ENCODE measurements around the gene PPM1F.
A peak's percentile ranks its signal among the peaks of the same experiment; 100 is the strongest.

Gene PPM1F

DNA sequence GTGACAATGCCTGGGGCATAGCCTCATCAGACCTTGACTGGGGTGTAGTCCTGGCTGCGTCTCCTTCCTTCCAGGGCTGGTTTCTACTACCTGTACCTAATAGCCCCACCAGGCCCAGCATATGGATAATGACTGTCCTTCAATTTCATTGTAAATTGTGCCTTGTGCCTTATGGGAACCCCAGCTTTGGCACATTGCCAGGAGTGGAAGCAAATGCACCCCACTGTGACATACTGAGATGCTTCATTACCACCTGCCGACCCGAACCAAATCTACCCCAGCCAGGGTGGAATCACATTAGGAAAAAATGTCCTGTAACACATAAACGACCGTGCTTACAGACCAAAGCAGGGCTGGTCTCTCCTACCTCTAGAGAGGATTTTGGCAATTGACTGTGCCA is 22.6 kb upstream of the PPM1F start:
- no peak for DNase-seq (ENCODE audit: low read depth)

DNA sequence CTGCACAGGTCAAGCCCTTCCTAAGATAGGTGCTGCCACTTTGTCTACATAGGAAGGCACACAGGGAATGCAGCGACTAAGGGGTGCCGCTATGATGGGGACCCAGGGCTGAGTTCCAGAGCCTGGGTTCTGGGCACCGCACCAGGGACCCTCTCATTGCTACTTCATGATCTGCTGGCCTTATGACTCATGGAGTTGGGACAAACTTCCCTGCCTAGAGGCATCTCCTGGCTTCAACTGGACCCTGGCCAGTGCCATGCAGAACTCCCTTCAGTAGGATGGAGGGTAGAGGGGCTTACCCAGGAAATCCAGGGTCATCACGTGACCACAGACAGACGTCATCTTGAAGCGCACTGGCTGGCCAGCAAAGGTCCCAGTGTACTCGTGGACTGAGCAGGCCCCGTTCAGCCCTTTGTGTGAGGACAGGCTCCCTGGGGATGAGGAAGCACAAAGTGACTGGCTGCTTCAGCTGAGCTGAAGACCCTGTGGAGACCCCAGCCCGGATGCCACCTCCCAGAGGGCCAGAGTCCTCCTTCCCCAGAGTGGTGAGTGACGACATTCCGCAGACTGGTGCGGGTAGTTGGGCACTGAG is 21.5 kb upstream of the PPM1F start:
- DNase-seq (ENCODE audit: low read depth): no peak

DNA sequence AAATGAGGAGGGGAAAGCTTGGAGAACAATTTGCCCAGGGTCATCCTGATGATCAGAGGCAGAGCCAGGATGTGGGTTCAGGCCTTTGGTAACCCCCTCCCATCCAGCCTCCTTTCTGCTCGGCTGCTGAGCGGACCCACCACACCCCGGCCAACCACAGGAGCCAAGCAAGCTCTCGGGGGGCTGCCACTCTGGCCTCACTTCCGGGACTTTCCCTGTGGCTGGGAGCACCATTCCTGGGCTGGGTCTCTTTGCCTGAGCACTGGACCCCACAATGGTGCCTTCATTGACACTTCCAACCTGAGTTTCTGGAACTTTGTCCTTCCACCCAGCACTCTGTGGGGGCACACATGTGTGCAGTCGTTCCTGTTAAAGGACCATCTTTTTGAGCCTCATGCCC is 20.2 kb upstream of the PPM1F start:
- DNase-seq (ENCODE audit: low read depth): no peak

DNA sequence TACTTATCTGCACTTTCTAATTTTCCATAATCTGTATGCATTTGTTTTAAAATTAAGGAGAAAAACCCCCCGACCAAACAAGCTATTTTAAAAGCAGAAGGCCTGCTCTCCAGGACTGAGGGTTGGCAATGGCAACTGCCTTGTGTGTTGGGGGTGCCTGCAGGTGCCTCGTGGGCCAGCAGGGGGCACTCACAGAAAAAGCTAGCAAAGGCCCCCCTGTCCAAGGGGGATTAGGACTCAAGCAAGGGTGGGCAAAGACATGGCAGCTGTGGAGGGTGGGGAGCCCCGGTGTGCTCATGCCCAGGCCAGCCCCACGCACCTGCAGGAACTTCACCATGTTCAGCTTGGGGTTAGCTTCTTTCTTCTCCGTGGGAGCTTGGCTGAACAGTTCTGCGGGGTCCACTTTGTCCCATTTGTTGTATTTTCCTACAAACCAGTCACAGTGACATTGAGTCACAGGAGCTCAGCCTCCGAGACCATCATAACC is 19.7 kb upstream of the PPM1F start:
- peak; percentile 26 for DNase-seq (ENCODE audit: low read depth)

DNA sequence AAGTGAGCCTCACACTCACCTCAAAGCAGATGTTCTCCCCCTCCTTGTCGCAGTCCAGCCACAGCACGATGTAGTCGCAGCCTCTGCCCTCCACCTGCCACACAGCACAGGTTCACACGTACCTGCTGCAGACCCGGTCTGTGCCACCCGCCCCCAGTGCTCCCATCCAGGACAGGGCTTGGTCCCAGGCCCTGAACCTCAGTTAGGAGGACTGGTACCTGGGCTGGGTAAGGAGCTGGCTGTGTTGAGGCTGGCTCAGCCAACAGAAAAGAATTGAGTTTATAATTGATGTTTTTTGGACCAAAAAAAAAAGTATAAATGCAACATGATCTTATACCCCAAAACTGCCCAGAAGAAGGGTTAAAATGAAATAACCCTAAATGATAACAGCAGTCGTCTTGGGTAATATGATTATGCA is 19.2 kb upstream of the PPM1F start:
- no peak for DNase-seq (ENCODE audit: low read depth)

DNA sequence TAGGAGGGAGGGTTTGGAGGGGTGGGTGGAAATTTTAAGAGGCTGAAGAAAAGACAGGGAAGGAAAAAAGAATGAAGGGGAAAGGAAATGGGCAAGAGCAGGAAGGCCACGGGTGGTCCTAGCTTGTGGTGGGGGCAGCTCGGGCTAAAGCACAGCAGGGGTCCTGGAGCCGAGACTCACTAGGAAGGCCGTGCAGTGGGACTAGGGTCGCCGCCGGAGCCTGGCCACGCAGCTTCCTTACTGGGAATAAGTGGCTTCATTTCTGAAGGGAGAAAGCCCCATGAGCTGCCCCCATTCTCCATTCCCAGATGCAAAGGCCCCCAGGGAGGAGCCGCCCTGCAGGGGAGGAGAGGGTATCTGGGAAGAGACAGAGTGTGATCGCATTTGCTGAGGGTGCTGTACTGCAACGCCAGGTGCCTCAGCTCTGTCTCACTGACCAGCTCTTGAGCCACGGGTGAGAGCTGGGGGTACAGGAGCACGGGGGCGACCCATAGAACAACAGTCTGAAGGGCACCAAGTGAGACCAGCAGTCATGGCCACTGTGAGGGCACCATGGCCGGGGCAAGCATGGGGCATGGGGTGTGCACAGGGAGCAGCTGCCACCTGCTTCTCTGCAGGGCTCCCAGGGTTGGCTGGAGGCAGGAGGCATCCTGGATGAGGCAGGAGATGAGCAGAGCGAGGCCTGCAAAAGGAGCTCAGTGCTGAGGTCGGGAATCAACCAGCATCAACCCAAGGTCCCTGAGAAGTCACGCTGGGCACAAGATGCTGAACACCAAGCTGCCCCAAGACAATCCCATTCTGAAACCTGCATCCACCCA is 18.4 kb upstream of the PPM1F start:
- no peak for DNase-seq (ENCODE audit: low read depth)

DNA sequence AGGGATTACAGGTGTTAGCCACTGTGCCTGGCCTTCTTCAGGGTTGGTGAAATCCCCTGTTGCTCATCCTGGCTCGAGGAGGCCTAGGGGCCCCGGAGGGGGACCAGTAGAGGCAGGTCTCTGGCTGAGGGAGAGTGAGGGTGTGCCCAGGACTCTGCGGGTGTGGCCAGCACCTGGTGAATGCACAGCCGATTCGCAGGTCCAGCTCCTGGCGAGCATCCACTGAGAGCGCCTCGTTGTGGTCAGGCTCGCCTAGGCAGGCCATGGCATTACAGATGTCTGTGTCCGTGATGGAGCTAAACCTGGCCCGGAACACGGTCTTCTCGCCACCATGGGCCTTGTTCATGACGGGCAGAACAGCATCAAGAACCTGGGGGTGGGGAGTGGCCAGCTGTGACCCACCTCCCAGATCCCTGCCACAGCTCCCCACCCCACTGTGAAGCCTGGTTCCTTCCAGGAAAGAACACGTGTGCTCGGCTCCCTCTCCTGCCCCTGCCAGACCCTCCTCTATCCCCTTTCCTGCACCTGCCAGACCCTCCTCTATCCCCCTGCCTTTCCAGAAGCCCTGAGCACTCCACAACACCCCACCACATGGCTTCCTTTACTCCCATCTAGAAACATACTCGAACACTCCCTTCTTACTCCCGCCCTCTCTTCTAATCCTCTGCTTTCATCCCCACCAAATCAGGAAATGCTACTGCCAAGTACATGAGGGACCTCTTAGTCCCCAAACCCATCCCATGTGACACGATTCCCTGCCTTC is 17.6 kb upstream of the PPM1F start:
- no peak for DNase-seq (ENCODE audit: low read depth)

DNA sequence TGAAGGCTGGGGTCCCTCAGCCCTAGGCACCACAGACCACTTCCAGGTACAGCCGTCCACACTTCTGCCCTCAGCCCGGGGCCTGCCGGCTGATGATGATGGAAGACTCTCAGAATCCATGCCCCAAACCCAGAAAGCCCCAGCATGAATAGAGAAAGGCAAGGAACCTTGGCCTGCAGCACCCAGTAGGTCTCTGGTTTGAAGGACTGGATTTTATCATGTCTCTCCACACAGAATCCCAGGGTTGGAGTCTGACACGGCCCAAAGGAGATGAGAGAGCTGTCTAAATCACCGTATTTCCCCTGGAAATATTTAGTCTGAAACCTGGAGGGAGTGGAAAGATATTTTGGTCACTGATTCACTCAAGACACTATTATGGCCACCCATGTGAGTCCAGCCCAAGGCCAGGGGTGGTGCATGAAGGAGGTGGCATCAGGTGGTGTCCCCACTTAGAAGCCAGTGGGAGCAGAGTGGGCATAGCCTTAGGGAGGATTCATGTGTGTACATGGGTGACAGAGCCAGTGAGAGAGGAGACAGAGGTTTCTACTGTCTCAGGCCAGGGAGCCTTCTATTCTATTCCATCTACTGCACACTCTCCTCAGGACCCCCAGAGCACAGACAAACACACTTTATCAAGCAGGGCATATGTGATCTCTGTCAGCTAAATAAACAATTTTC is 15.9 kb upstream of the PPM1F start:
- DNase-seq (ENCODE audit: low read depth): no peak

DNA sequence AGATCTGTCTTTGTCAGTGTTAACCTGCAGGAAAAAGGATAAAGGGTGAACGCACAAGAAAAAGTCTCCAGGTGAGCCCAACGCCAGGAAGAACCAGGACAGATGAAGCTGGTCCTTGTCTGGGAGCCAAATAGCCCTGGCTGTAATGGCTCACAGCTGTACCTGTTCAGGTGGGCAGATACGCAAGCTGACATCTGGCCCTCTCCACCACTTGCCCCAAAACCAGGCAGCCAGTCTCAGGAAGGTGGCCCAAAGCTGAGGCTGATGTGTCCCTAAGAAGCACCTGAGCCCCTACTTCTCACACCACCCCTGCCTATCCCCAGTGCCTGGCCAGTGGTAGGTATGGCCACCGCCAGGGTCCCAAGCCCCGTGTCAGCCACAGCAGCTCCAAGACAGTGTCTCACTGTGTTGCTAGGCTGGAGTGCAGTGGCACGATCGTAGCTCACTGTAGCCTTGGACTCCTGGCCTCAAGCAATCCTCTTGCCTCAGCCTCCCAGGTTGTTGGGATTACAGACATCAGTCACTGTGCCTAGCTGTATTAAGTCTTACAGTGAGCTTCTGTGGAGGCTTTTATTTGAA is 15.1 kb upstream of the PPM1F start:
- no peak for DNase-seq (ENCODE audit: low read depth)

DNA sequence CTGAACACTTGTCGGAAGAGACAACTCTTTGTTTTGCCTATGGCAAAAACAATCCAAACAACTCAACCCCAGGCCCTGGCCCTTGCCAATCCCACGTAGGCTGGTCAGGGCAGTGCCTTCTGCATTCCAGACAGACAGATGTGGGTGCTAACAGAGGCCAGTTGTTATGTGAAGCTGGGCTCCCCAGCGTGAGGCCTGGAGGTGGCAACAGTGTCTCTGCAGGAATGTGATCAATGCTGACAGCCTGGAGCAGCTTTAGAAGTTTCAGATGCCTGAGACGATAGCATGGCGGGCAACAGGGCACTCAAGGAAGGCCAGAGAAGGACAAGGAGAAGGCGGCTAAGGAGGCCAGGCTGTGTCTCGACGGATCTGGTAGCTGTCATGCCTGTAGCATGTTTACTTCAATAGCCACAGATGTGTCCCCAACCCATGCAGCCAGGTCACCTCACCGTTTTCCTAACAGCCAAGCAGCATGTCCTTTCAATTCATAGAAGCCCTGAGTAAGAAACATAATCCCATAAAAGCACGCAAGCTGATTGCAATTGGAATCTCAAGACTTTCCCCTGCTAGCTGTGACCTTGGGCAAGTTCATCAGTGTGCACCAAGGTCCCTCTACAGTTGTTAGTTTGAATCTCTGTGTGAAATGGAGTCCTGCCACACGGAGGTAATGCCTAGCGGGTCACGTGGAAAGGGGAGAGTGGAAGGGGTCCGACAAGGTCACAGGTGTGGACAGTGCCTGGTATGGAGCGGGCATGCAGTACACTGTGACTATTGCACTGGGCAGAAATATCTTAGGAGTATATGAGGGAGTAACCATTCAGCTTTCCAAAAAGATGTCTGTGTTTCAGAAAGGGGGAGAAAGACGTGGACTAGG is 14.2 kb upstream of the PPM1F start:
- no peak for DNase-seq (ENCODE audit: low read depth)

DNA sequence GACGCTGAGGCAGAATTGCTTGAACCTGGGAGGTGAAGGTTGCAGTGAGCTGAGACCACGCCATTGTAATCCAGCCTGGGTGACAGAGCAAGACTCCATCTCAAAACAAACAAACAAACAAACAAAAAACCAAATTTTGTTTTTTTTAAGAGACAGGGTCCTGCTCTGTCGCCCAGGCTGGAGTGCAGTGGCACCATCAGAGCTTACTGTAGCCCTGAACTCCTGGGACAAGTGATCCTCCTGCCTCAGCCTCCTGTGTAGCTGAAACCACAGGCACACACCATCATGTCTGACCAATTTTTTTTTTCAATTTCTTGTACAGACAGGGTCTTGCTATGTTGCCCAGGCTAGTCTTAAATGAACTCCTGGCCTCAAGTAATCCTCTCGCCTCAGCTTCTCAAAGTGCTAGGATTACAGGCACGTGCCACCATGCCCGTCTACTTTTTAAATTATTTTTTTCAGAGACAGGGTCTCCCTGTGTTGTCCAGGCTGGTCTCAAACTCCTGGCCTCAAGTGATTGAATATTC is 13.2 kb upstream of the PPM1F start:
- no peak for DNase-seq (ENCODE audit: low read depth)

DNA sequence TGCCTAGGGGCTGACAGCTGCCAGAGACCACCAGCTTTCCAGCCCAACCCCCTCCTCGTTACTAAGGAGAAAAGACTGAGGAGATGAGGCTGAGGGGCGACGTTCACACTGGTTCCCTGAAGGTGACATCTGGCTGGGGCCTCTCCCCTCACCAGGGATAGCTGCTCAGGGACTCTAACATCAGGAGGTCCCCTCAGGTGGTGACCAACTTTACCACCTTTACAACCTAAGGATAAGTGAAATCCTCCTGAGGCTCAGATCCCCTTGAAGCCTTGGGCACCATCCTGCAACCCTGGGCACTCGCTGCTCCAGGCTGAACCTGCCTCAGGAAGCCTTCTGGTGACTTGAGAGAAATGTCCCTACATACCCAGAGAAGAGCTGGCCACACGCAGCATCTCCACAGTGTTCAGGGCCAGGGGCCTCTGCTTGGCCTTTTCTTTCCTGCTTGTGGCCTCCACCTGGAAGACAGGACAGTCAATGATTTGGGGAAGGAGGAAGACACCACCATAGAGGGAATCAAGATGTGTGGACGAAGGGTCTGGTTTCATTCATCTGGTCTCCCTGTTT is 12.4 kb upstream of the PPM1F start:
- DNase-seq (ENCODE audit: low read depth): no peak

DNA sequence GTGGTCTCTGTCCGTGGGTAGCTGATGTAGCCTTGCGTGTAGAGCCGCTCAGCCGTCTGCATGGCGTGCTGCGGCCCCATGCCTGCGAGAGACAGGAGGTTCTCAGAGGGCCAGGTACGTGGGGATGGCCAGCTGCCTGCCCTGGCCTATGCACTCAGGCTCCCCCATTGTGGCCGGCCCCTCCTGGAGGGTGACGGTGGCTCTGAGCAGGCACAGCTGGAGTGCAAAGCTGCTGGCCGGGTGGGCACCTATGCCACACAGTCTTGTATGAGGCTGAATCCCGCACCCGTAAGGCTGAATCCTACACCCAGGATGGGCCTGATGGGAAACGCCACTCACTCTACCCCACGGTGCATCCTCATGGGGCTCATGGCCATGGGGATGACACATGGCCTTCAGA is 11.6 kb upstream of the PPM1F start:
- no peak for DNase-seq (ENCODE audit: low read depth)

DNA sequence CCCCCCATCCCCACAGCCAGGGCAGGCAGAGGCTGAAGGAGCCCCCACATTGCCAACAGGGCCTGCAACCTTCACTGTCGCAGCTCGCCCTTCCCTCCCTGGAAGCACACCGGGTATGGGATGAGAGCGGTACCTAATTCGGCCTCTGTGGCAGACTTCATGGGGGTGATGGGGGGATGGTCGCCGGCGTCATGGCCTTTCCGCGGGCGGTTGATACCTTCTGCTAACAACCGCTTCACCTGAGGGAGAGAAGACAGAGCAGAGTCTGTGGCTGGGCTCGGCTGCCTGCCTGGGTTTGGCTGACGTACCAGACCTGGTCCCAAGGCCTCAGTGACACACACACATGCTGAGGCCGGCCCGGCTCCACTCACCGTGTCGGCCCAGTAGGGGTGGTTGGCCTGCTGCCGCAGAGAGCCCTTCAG is 11.2 kb upstream of the PPM1F start:
- no peak for DNase-seq (ENCODE audit: low read depth)

DNA sequence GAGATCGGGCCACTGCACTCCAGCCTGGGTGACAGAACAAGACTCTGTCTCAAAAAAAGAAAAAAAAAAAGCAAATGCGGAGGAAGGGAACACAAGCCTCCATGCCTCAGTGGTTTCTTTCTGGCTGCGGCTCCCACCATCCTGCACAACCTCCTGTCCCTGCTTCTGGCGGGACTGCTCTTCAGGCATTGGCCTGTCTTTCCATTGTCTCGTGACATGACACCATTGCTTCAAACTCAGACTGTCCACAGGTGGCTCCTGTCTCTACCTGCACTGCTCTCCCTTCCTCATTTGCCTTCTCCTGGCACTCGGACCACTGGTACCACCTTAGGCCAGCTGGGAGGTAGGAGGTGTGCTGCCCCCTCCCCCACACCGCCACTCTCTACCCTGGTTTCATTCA is 10.6 kb upstream of the PPM1F start:
- DNase-seq (ENCODE audit: low read depth): no peak

DNA sequence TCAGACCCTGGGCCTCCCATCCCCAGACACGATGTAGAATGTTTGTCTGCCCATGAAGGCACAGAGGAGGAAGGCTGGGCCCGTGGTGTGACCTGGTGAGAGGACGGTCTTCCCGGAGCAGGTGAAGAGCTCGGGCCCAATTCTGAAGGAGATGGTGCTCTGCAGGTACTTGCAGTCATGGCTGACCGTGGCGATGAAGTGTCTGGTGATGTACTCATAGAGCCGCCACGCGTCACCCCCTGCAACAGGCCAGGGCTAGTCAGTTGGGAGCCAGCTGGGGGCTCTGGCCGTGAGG is 10.0 kb upstream of the PPM1F start:
- no peak for DNase-seq (ENCODE audit: low read depth)

DNA sequence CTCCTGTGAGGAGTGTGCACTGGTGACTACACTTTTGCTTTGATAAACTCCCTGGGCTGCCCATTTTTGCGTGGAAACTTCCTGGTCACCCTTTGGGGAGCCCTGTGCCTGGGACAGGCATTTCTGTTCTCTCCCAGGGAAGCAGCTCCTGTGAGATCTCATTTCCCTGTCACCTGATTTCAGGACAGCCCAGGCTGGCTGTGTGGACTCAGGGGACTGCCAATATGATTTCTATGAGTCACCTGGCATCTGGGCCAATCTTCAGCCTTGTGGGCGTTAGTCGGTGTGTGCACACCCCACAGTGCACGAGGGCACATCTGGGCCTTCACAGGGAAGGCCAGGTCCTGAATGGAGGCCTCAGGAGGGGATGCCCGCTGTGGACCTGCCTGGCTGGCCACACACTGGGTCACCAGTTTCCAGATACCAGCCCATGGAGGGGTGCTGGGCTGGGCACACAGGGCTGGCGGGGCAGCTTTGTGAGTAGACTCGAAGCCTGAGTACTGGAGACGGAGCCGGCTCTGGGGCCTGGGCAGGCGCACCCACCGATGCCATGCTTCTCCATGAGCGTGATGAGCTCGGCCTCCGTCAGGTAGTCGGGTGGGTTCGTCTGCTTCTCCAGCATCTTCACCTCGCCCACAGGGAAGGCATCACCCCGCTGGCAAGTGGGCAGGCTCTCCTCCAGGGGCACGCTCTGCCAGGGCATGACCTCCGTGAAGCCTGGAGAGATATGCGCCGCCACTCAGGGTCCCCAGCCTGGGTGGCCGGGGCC is 9.4 kb upstream of the PPM1F start:
- peak; percentile 40 for DNase-seq (ENCODE audit: low read depth)

DNA sequence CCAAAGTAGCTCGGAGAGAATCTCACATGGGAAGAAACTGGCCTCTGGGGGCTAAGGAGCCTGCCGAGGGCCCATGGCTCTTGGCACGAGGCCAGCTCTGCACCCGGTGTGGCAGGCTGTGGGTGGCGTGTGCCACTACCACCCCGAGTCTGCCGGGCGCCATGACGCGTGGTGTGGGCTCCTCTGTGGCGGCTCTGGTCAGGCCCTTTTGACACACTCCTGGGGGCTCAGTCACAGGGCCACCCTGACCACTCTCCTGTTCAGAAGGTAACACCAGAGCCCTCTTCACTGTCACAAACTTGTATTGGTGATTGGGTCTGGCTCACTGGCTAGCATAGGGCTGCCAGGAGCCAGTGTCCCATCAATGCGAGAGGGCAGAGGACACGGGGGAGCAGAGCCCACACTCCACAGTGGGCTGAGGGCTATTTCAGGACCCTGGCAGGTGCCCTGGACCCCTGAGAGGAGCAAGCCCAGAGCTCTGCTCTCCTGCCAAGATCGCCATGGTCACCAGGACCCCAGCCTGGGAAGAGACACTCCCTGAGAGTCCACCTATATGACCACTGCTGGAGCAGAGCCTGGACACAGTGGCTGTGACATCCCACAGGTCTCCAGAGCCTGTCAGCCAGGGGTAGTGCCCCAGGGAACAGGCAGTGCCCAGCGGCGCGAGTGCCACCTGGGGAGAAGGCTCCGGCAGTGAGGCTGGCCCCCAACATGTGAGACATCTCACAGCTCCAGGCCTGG is 8.6 kb upstream of the PPM1F start:
- DNase-seq (ENCODE audit: low read depth): no peak

Data from iris pigment epithelial cell (primary cell).